ENCODE results near the gene LRRC34.

LRRC34 gene

GRCh38 chr3:169812332-169813235, at the start of gene LRRC34, which contains the start of gene LRRIQ4:
TSS of gene LRRC34 (minus strand) at chr3:169812904. CDS start at chr3:169812548, 356 bp downstream.
TSS of gene LRRIQ4 (plus strand) at chr3:169812870. CDS start at chr3:169821922, 9,052 bp downstream.
- peak; percentile 93 for DNase-seq

- no peak for DNase-seq
These were observed 49.2 kb upstream of the LRRC34 start for GRCh38 chr3:169861871-169862270.

GRCh38 chr3:169857811-169858210, 45.1 kb upstream of the LRRC34 start:
- no peak for DNase-seq

GRCh38 chr3:169855514-169855913, 42.8 kb upstream of the LRRC34 start:
- DNase-seq, result no peak

- no peak for DNase-seq
These were observed 37.9 kb upstream of the LRRC34 start for GRCh38 chr3:169850618-169851017.

GRCh38 chr3:169848741-169849140, 36.0 kb upstream of the LRRC34 start:
- DNase-seq, result no peak

GRCh38 chr3:169847896-169848295, 35.2 kb upstream of the LRRC34 start:
- peak; percentile 95 for DNase-seq

- DNase-seq, result no peak
These were observed 33.9 kb upstream of the LRRC34 start for GRCh38 chr3:169846458-169847193.

GRCh38 chr3:169842960-169843359, 30.3 kb upstream of the LRRC34 start:
- no peak for DNase-seq

- peak; percentile 2 for DNase-seq
These were observed 28.5 kb upstream of the LRRC34 start for GRCh38 chr3:169841171-169841570.

- DNase-seq, result no peak
These were observed 25.9 kb upstream of the LRRC34 start for GRCh38 chr3:169838511-169839030.

- DNase-seq, result no peak
These were observed 24.2 kb upstream of the LRRC34 start for GRCh38 chr3:169836942-169837275.

- no peak for DNase-seq
These were observed 23.6 kb upstream of the LRRC34 start for GRCh38 chr3:169836078-169836941.

GRCh38 chr3:169835533-169835932, 22.8 kb upstream of the LRRC34 start:
- no peak for DNase-seq

- DNase-seq, result no peak
These were observed 15.0 kb upstream of the LRRC34 start for GRCh38 chr3:169827712-169828111.

- DNase-seq, result no peak
These were observed 12.6 kb upstream of the LRRC34 start for GRCh38 chr3:169825316-169825715.

- DNase-seq, result no peak
These were observed 10.3 kb upstream of the LRRC34 start for GRCh38 chr3:169822983-169823382.

GRCh38 chr3:169822540-169822939, 9.8 kb upstream of the LRRC34 start:
- DNase-seq, result no peak

- no peak for DNase-seq
These were observed 9.4 kb upstream of the LRRC34 start for GRCh38 chr3:169822091-169822490.

- DNase-seq, result no peak
These were observed 5.6 kb upstream of the LRRC34 start for GRCh38 chr3:169818316-169818715.

GRCh38 chr3:169815590-169816150, 3.0 kb upstream of the LRRC34 start:
- DNase-seq, result no peak

- peak; percentile 73 for DNase-seq
These were observed 1.2 kb upstream of the LRRC34 start for GRCh38 chr3:169813757-169814517.

Measured in NCI-H1105 (cell line).